HCT116 (cell line): Measurements from ENCODE around the gene GALNT15. TPM values are rescaled to one million over a fixed set of nuclear protein-coding genes. Genes with fewer than 3 reads are reported as not detected.

ENCODE experiments used
- ATAC-seq: fragments of 200-7000 bp; cut with Tn5 transposase; 2 replicates; pipeline ENCODE4 v1.9.1; 2020; ENCODE audit warnings: mild to moderate bottlenecking, moderate library complexity
- BruUV-seq: library from RNA; stranded (reverse); fragments of 400-500 nt; replicated peaks from 2 replicates; lab custom pipeline; 2021; lab: Mats Ljungman, UMichigan
- CTCF ChIA-PET: fragments of 300-600 bp; sonication (Branson Sonifier 250); formaldehyde crosslinking; loops from one replicate; lab custom pipeline; 2021; ENCODE audit warnings: antibody characterized with exemption; lab: Charles Lee
- POLR2A ChIA-PET: fragments of 300-600, 350-600 bp; sonication (Branson Sonifier 250); formaldehyde crosslinking; loops from one replicate; lab custom pipeline; 2021; ENCODE audit warnings: antibody characterized with exemption; lab: Charles Lee
- RAD21 ChIA-PET, 2 experiments: fragments of 300-600 bp; sonication (Branson Sonifier 250); formaldehyde crosslinking; loops; one replicate each; lab custom pipeline; 2023; ENCODE audit warnings: low total read pairs in 2 of 2; ENCODE audit not compliant: uncharacterized antibody in 2 of 2, unreplicated experiment in 2 of 2, low non-redundant PET in 1 of 2; lab: Charles Lee
- DNase-seq: peaks from one replicate; pipeline ENCODE4 v3.0.0-alpha.2; 2010; ENCODE audit warnings: low read depth, low spot score
- H2AFZ ChIP-seq: fragments of 200-600 bp; shearing (Covaris generic), sonication (generic); 2 replicates; pipeline ENCODE4 v1.6.1; 2017; ENCODE audit warnings: low read depth, mixed run types, mixed read lengths, antibody characterized with exemption, low read length; ENCODE audit not compliant: poor library complexity, severe bottlenecking
- H3K27ac ChIP-seq: 2 replicates; pipeline ENCODE4 v1.5.1; 2012; ENCODE audit warnings: low read depth, low read length
- H3K27me3 ChIP-seq: fragments of 200-600 bp; sonication (generic); 2 replicates; pipeline ENCODE4 v1.6.1; 2016; ENCODE audit warnings: mixed run types, low read length, mixed read lengths; ENCODE audit not compliant: insufficient read depth
- H3K36me3 ChIP-seq, 2 experiments: fragments of 200-500 bp in 1 of 2; fragments of 200-600 bp in 1 of 2; sonication (Bioruptor generic) in 1 of 2; sonication (generic) in 1 of 2; 2 replicates each; pipeline versions ENCODE4 v1.5.1 to v1.6.1; 2014 to 2016; ENCODE audit warnings: low read length in 2 of 2, inconsistent platforms in 1 of 2, mixed read lengths in 1 of 2, mixed run types in 1 of 2; ENCODE audit not compliant: insufficient read depth in 2 of 2, control insufficient read depth in 1 of 2
- H3K4me1 ChIP-seq, 2 experiments: fragments of 200-600 bp in 1 of 2; sonication (generic) in 1 of 2; 2 replicates each; pipeline versions ENCODE4 v1.5.1 to v1.6.1; 2012 to 2017; ENCODE audit warnings: low read length in 2 of 2, inconsistent platforms in 1 of 2, mild to moderate bottlenecking in 1 of 2, mixed read lengths in 1 of 2, mixed run types in 1 of 2, moderate library complexity in 1 of 2; ENCODE audit not compliant: insufficient read depth in 2 of 2, control insufficient read depth in 1 of 2
- H3K4me2 ChIP-seq: fragments of 200-600 bp; sonication (generic); 2 replicates; pipeline ENCODE4 v1.6.1; 2017; ENCODE audit warnings: mixed run types, low read length, mixed read lengths
- H3K4me3 ChIP-seq, 2 experiments: fragments of 200-600 bp in 1 of 2; sonication (generic) in 1 of 2; replicated peaks in 1 of 2; 2 replicates each; pipeline ENCODE4 v1.5.1; 2011 to 2016; ENCODE audit warnings: low read length in 2 of 2, control low read depth in 1 of 2, low read depth in 1 of 2, mild to moderate bottlenecking in 1 of 2, mixed read lengths in 1 of 2, mixed run types in 1 of 2
- H3K79me2 ChIP-seq: fragments of 200-600 bp; sonication (generic); 2 replicates; pipeline ENCODE4 v1.6.1; 2017; ENCODE audit warnings: mild to moderate bottlenecking, mixed run types, low read length, moderate library complexity, mixed read lengths; ENCODE audit not compliant: insufficient read depth
- H3K9ac ChIP-seq: fragments of 200-600 bp; sonication (generic); 2 replicates; pipeline ENCODE4 v1.6.1; 2016; ENCODE audit warnings: low read length, mixed read lengths
- H3K9me2 ChIP-seq: fragments of 200-600 bp; sonication (generic), shearing (Covaris generic); 2 replicates; pipeline ENCODE4 v1.6.1; 2017; ENCODE audit warnings: mixed run types, mild to moderate bottlenecking, moderate library complexity; ENCODE audit not compliant: insufficient read depth
- H3K9me3 ChIP-seq, 2 experiments: fragments of 200-500 bp in 1 of 2; fragments of 200-600 bp in 1 of 2; sonication (Bioruptor generic) in 1 of 2; sonication (generic) in 1 of 2; 2 replicates each; pipeline ENCODE4 v1.6.1; 2014 to 2017; ENCODE audit warnings: low read length in 2 of 2, mixed read lengths in 2 of 2, inconsistent platforms in 1 of 2, low read depth in 1 of 2, mild to moderate bottlenecking in 1 of 2, mixed run types in 1 of 2, moderate library complexity in 1 of 2; ENCODE audit not compliant: control insufficient read depth in 1 of 2, insufficient read depth in 1 of 2
- H4K20me1 ChIP-seq: fragments of 200-600 bp; sonication (generic), shearing (Covaris generic); 2 replicates; pipeline ENCODE4 v1.6.1; 2017; ENCODE audit warnings: mixed run types, mild to moderate bottlenecking, moderate library complexity; ENCODE audit not compliant: insufficient read depth
- CEBPB ChIP-seq: IDR thresholded peaks from 2 replicates; pipeline ENCODE4 v1.6.1; 2012; ENCODE audit warnings: low read depth
- EGR1 ChIP-seq: IDR thresholded peaks from 2 replicates; pipeline ENCODE4 v1.6.1; 2012; ENCODE audit warnings: low read depth
- ELF1 ChIP-seq: IDR thresholded peaks from 2 replicates; pipeline ENCODE4 v1.6.1; 2012; ENCODE audit warnings: low read depth, borderline replicate concordance
- SIN3A ChIP-seq: IDR thresholded peaks from 2 replicates; pipeline ENCODE4 v1.6.1; 2012; ENCODE audit warnings: low read depth
- SP1 ChIP-seq: IDR thresholded peaks from 2 replicates; pipeline ENCODE4 v1.6.1; 2012; ENCODE audit warnings: low read depth
- TCF7L2 ChIP-seq: IDR thresholded peaks from 2 replicates; pipeline ENCODE4 v1.7.0; 2011; ENCODE audit warnings: borderline replicate concordance, inconsistent platforms; ENCODE audit not compliant: insufficient read depth, insufficient read length; ENCODE audit errors: extremely low read depth
- YY1 ChIP-seq: IDR thresholded peaks from 2 replicates; pipeline ENCODE4 v1.6.1; 2011; ENCODE audit warnings: low read length, low read depth, moderate library complexity, mild to moderate bottlenecking; ENCODE audit not compliant: insufficient replicate concordance; ENCODE audit errors: extremely low read depth
- ZFX ChIP-seq: fragments of 450-650 bp; IDR thresholded peaks from 2 replicates; pipeline ENCODE4 v1.6.1; 2017
- intact Hi-C: fragments of 100-400 bp; cut with micrococcal nuclease; formaldehyde crosslinking; loops from 2 replicates; pipeline ENCODE4 v1.10.0; 2022
- total RNA-seq: library from RNA; stranded (reverse); gene quantifications from one replicate; pipeline ENCODE4 v1.2.1, GENCODE V29; 2021; ENCODE audit not compliant: unreplicated experiment

Gene GALNT15
- total RNA-seq, 1 experiment from 2014 or later = 0.05 TPM

- DNase-seq (no peak), ATAC-seq (no peak)
- Histone ChIP-seq H3K9me2 (no peaks in the 10 kb centered on the region), H3K79me2 (peaks cover 39% of the 10 kb centered on the region), H3K27me3 (no peaks in the 10 kb centered on the region), H3K4me2 (no peak overlapping the region), H3K36me3 (peaks cover 9 to 37% of the 10 kb centered on the region in 2 experiments; a peak in 3 of 4 replicates), H4K20me1 (no peaks in the 10 kb centered on the region), H3K9ac (no peak overlapping the region), H2AFZ (no peak overlapping the region)
- CTCF ChIA-PET = no interaction called here
- RAD21 ChIA-PET = no interaction called here
- intact Hi-C loops = no loop called here
- no TSS peak for BruUV-seq
- POLR2A ChIA-PET = no interaction called here
- no peak for TF ChIP-seq SIN3A
- no peak for TF ChIP-seq TCF7L2
- no peak for TF ChIP-seq SP1
- no peak for TF ChIP-seq ZFX
- no peak for TF ChIP-seq EGR1
- TF ChIP-seq YY1 = no peak
- TF ChIP-seq, all 23 proteins: peak for 0
- Histone ChIP-seq H3K4me3 (no peak overlapping the region), H3K27ac (no peak overlapping the region), H3K4me1 (peaks cover 3 to 4% of the 10 kb centered on the region in 2 experiments; a peak in 3 of 4 replicates), H3K9me3 (no peaks in the 10 kb centered on the region)
Measured at GRCh38 chr3:16270855-16271254, 96.4 kb downstream of the GALNT15 start.

- no peak for ATAC-seq
Measured at GRCh38 chr3:16272588-16272987, 98.1 kb downstream of the GALNT15 start.

More at GRCh38 chr3:16272588-16272987, 98.1 kb downstream of the GALNT15 start:
- no peak for DNase-seq
- Histone ChIP-seq H3K9ac (no peak overlapping the region), H3K4me3 (no peak overlapping the region), H3K9me2 (no peaks in the 10 kb centered on the region), H3K27ac (no peak overlapping the region), H2AFZ (no peak overlapping the region), H3K4me1 (no peaks in the 10 kb centered on the region), H3K36me3 (peaks cover 9 to 37% of the 10 kb centered on the region in 2 experiments; a peak in 3 of 4 replicates), H3K79me2 (peaks cover 22% of the 10 kb centered on the region), H3K4me2 (no peak overlapping the region), H3K9me3 (no peaks in the 10 kb centered on the region)
- RAD21 ChIA-PET = no interaction called here
- CTCF ChIA-PET = no interaction called here
- intact Hi-C loops = no loop called here
- BruUV-seq = no TSS peak
- POLR2A ChIA-PET = no interaction called here
- TF ChIP-seq SP1 = no peak
- no peak for TF ChIP-seq ELF1
- no peak for TF ChIP-seq TCF7L2
- no peak for TF ChIP-seq CEBPB
- TF ChIP-seq, all 23 proteins: peak for 0
- no peaks in the 10 kb centered on the region for H3K27me3 ChIP-seq
- H4K20me1 ChIP-seq = no peaks in the 10 kb centered on the region
